Suppressor macrophage treated with lipopolysaccharide for 4 hours (primary cell): Measurements from ENCODE around the gene ENGASE.
"Not testable (repeated sequence)": the region's sequence is repeated elsewhere in the genome, so short reads cannot be mapped to it uniquely, and the experiment has no call there.

Experiments
- DNase-seq: peaks from one replicate; pipeline ENCODE4 v3.0.0-alpha.2; 2020

The ENGASE gene

DNA sequence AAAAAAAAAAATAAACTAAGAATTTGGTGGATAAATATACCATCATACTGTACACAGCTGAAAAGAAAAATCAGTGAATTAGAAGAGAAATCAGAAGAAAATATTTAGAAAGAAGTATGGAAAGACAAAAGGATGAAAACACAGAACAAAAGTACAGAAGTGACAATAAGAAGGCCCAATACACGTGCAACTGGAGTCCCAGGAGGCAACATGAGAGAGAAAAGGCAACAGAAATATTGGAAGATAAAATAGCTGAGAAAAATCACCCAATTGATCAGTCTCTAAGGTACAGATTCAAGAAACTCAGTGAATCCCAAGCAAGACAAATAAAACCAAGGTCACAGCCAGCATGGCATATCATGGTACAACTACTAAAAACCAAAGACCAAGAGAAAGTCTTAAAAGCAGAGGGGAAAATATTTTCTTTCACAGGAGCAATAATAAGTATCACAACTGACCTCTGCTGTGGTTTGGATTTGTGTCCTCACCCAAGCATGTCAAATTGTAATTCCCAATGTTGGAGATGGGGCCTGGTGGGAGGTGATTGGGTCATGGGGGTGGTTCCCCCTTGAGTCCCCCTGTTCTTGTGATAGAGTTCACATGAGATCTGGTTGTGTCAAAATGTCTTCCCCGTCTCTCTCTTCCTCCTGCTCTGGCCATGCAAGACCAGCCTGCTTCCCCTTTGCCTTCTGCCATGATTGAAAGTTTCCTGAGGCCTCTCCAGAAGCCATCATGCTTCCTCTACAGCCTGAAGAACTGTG, 20.2 kb upstream of the ENGASE start:
- DNase-seq = peak; percentile 12

DNA sequence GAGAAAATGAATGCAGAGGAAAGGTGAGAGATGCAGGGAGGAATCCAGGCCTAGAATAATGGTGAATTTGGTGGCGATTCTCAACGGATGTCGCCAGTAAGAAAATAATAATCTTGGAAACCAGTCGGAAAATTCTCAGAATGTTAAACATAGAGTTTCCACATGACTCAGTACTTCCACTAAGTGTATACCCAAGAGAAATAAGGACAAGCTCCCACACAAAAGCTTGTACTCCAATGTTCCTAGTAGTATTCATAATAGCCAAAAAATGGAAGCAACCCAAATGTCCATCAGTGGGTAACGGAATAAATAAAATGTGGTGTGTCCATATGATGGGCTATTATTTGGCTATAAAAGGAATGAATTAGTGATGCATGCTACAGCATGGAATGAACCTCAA, 19.4 kb upstream of the ENGASE start:
- no peak for DNase-seq

DNA sequence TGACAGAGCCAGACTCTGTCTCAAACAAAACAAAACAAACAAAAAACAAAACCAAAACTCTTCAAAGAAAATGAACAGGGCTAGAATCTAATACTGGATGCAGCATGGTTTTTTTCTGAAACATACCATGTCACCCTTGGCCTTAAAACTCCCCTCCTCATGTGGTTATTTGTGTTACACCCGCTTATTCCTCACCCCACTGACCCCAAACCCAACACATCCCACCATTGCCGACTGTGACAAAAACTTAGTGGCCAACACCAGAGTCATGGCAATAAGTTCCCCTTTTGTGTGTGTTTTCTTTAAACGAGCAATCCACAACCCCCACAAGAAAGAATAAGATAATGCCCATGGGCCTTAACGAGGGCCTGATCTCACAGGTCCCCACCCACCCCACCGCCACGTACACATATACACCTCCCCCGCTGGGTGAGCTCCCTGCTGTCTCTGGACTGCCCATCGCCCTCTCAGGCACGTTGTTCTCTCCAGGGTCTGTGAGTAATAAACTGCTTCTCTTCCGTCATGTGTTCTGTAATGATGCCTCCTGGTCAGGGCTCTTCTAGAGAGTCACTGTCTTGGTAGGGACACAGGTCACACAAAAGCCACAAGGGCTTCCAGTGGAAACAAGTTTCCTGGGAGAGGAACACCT, 16.8 kb upstream of the ENGASE start:
- peak; percentile 25 for DNase-seq

DNA sequence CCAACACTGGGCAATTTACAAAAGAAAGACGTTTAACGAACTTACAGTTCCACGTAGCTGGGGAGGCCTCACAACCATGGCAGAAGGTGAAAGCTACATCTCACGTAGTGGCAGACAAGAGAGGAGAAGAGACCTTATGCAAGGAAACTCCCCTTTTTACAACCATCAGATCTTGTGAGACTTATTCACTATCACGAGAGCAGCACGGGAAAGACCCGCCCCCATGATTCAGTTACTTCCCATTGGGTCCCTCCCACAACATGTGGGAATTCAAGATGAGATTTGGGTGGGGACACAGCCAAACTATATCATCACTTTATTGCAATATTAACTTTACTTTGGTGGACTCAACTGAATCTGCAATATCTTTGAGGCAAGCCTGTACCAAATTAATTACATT, 11.9 kb upstream of the ENGASE start:
- DNase-seq = peak; percentile 28

DNA sequence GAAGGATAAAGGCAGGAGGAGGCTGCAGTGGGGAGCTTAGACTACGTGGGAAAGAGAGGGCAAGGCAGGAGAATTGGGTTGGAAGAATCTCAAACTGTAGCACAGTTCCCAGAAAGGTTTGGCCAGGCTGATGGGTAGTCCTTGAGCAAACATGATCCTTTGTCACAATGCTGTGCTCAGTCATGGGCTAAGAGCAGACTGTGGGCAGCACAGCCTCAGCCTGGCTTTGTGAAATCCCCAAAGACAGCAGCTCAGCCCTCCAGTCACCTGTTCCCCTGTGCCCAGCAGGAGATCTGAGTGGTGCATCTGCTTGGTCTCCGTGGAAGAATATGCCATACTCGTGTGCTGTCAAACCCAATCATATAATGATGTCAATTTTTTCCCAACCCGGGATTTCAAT, 10.6 kb upstream of the ENGASE start:
- no peak for DNase-seq

DNA sequence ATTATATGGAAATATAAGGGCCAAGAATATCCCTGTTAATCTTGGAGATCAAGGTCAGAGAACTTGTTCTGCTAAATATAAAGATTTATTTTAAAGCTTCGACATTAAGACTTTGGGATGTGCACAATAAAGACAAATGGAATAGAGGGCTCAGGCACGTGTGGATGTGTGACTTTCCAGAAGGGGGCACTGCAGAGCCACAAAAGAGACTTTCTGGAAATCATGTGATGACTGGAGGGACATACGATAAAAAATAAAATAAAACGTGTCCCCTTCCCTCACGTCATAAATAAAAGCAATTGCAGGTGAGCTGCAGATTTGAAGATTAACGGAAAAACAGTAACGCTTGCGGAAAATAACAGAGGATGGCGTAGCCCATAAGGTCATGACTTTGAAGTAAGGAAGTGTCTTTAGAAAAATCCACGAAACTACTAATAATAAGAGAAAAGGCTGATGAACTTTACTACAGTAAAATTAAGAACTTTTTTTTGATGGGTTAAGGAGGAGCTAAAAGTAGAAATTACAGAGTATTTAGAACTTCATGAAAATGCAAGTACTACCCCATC, 9.4 kb upstream of the ENGASE start:
- peak; percentile 68 for DNase-seq

DNA sequence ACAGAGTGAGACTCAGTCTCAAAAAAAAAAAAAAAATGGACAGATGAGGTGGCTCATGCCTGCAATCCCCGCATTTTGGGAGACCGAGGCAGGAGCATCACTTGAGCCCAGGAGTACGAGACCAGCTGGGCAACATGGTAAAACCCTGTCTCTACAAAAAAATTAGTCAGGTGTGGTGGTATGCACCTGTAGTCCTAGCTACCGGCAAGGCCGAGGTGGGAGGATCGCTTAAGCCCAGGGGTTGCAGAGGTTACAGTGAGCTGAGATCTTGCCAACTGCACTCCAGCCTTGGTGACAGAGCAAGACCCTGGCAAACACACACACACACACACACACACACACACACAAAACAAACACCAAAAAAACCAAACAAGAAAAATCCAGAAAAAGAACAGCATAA, 7.7 kb upstream of the ENGASE start:
- no peak for DNase-seq

DNA sequence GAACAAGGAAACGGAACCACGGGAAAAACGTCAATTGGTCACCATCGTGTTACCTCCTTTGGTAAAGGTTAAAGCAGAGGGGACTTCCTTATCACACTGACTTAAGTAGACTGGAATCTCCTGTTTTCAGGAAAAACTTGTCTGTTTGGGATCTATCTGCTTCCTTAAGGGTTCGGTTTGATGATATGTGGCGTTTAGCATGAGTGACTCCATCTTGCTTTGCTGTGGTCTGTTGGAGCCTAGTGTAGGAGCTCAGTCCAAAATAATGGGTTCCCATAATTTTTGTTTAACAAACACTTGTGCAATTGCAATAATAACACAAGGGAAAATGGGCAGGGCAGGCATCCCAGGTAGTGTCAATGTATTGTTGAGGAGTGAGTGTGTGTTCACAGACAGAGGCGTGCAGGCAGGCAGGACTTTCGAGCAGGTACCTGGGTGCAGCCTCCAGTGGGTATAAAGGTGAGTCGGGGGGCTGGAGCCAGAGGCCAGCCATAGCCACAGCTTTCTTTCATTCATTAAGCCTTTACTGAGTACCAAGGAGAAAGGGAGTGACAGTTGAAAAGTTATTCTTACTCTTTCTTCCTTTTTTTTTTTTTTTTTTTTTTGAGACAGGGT, 4.3 kb upstream of the ENGASE start:
- DNase-seq = no peak

DNA sequence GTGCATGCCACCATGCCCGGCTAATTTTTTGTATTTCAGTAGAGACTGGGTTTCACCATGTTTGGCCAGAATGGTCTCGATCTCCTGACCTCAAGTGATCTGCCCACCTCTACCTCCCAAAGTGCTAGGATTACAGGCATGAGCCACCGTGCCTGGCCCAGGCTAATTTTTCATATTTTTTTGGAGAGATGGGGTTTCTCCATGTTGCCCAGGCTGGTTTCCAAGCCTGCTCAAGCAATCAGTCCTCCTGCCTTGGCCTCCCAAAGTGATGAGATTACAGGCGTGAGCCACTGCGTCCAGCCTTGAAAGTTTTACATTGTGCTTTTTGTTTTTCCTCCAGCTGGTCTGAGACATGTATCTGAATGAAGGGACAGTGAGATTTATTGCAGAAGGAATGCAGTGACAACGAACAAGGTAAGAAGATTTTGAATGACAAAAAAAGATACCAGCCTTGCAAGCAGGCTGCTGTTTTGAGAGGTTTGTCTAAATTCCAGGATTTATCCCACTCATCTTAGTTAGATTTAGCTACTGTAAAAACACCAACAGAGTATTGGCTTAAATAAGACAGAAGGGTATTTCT, 3.4 kb upstream of the ENGASE start:
- no peak for DNase-seq

DNA sequence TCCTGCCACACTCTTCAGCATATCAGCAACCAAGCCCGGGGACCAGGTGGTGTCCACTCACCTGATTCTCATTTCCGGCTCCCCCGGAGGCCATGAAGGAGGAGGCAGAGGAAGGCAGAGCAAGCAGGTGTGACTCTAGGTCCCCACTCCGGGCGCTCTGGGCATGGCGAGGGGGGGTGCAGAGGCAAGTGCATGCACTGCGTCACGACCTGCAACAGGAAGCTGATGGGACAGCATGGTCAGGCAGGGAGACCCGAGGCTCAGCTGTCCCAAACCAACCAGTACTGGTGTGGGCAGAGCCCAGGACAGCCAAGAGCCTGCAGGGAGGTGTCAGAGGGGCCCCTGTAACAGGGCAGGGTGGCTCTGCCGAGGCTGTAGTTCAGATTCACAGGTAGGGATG, 2.1 kb upstream of the ENGASE start:
- DNase-seq = no peak

DNA sequence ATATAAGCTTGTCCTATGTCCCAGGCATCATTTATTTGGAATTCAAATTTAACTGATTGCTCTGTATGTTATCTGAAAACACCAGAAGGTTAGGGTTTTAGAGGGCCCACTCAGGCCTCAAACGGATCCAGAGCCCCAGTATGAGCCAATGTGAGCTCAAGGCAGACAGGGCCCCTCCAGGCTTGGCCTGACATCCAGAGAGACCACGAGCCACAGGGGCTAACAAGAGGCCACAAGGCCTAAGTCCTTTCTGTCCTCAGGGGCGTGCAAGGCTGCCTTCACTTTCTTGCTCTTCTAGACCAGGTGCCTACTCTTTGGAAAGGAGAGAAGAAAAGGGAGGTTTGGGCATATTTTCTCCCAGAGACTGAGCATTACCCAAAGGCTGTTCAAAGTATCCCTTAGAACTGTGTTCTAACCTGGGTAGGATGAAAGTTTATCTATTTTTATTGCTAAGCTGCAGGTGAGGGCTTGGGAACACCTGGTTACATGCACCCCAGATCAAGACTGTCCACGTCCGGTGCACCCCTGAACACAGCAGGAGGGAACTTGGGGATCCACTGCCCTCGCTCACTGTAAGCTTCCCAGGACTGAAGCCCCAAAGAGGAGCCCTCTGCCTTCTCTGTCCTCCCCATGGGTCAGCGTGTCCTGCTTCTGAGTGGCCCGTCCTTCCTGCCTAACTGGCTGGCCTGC, 1.5 kb upstream of the ENGASE start:
- DNase-seq = no peak

DNA sequence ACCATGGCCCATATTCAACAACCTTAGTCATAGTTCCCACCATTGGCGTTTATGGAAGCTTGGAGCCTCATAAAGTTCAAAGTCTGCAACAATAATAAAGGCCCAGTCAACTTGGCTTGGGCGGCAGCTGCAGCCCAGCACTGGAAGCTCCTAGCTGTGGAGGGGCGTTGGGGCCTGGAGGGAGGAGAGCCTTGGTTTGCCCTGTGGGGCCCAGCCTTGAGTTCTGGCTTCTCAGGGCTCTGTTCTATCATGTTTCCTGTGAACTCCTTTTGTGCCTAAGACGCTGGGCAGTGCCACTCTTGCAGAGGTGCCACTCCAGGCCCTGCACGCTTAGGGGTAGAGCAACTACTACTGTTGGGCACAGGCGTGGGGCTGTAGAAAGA, 927 bp upstream of the ENGASE start:
- no peak for DNase-seq

DNA sequence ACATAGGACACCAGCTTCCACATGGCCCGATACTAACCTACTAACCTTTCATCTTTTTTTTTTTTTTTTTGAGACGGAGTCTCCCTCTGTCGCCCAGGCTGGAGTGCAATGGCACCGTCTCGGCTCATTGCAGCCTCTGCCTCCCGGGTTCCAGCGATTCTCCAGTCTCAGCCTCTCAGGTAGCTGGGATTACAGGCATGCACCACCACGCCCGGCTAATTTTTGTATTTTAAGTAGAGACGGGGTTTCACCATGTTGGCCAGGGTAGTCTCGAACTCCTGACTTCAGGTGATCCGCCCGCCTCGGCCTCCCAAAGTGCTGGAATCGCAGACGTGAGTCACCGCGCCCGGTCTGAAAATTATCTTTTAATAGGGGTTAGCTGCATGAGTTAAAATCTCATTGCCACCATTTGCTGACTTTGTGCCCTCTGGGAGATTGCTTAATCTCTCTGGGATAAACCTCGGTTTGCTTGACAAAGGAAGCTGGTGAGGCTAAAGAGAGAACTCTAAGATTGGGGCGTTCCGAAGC, 439 bp upstream of the ENGASE start:
- not testable (repeated sequence) for DNase-seq

DNA sequence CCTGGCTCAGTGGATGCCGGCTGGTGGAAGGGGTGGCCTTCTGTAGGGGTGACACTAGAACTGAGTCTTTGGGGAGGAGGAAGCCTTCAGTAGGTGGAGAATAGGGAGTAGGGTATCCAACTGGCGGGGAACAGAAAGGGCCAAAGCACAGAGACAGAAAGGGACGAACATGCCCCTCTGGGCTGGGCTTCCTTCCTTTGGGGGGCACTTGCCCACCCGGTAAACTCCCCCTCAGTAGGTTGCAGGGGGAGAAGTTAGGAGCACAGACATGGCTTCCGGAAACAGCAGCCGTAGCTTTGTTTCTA, 774 bp downstream of the ENGASE start:
- no peak for DNase-seq

DNA sequence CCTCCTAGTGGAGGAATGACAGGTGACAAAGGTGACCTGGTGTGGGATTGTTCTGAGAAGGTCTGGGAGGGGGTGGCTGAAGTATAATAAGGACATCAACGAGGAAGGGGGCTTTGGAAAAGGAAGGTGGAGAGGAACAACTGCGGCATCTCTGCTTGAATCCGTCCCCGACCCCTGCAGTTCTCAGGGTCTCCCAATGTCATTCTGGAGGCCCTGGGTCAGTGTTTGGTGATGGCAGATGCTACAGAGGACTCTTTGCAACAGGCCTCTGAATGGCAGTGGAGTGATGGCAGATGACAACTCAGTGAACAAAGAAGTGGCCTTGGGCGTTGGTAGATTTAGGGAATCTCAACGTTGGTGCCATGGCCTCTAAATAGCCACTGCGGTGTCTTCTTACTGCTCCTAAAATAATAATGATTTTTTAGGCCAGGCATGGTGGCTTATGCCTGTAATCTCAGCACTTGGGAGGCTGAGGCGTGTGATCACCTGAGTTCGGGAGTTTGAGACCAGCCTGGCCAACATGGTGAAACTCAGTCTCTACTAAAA, 1.3 kb downstream of the ENGASE start:
- no peak for DNase-seq

DNA sequence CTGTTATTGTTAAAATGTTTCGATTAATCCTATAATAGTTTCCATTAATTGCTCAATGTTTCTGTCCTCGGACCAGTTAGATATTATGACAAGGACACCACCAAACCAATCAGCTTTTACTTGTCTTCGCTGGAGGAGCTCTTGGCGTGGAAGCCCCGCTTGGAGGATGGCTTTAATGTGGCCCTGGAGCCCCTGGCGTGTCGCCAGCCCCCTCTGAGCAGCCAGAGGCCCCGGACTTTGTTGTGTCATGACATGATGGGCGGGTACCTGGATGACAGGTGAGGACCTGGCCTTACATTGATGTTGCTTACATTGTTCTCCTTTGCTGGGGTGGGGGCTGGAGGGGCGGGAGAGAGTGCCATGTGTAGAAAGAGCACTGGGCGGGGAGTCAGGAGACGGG, 3.0 kb downstream of the ENGASE start:
- DNase-seq = no peak

DNA sequence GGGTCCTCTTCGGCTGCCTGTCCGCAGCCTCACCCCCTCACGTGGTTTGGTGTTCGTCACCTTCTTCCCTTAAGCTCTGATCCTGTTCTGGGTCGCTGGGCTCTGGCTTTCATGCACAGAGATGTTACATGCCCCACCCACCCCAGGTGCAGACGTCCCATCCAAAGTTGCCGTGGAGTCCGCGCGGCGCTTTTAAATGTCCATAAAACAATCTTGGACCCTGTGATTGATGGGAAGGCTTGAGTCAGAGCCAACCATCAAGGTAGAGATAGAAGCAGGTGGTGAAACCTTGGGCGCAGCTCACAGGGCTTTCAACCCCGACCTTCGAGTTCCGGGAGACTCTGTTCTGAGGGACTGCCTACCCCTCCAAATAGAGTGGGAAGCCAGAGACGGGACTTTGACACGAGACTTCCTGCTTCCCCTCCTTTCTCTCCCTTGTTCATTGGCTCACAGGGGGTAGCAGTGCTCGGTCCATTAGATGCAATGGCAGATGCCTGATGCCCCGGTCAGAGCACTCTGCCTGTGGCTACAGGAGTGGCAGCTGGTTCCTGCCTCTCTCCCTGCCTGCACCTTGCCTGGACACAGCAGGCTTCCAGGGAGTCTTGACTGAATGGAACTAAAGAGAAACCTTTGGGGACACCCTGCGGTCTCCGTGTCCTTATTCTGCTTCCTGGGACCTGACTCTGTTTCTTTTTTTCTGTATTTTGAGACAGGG, 4.0 kb downstream of the ENGASE start:
- no peak for DNase-seq

DNA sequence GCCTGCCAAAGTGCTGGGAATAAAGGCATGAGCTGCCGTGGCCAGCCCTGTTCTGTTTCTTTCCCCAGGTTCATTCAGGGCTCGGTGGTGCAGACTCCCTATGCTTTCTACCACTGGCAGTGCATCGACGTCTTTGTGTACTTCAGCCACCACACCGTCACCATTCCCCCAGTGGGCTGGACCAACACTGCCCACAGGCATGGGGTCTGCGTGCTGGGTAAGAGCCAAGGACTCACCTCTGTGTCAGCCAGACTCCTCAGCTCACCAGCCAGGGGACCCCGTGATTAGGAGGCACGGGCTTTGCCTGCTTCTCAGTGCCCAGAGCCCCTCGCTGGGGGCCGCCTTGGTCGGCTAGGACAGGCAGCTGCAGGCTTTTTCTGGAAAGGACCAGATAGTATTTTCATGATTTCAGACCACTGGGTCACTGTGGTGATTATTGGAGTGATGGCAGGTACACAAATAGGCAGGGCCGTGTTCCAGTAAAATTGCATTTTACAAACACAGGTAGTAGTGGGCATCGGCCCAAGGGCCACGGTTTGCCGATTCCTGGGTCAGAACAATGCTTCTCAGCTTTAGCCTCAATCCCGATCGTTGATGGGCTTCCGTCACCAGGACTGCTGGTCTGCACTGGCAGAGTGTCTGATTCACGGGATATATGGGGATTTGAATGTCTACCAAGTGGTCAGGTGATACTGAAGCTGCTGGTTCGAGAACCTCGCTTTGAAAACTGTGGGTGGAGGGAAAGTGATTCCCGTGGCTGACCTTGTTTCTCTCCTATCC, 5.0 kb downstream of the ENGASE start:
- DNase-seq = no peak

DNA sequence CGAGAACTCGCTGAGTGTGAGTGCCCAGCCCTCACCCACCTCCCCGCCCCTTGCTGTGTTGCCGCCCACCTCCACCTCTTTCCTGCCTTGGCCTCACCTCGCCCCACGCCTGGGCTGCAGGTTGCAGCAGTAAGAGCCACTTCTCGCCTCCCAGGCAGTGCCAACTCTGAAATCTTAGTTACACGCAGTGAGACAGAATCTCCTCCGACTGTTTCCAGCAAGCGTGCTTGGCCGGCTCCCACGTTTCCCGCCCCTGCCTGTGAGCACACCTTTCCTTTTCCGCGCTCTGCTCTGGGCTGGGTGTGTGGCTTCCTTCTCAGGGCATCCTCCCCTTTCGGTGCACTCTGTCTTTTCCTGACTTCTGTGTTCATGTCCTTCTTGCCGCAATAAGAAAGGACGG, 5.7 kb downstream of the ENGASE start:
- no peak for DNase-seq

DNA sequence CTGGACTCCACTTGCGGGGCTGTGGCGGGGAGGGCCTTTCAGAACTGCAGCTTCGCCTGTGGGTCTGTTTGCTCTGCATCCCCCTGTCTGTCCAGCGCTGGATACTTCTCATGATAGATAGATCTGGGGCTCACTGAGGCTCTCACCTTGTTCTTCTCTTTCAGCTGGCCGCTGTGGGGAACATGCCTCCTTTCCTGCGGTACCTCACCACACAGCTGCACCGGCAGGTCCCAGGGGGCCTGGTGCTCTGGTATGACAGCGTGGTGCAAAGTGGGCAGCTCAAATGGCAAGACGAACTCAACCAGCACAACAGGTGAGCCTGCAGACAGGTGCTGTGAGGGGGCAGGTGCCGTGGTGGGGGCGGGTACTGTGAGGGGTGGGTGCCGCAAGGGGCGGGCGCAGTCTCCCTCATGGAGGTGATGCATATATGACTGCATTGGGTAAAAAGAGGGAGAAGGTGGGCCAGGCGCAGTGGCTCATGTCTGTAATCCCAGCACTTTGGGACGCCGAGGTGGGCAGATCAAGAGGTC, 6.2 kb downstream of the ENGASE start:
- no peak for DNase-seq
